Caco-2 (cell line): ENCODE data around the gene SHMT1. TPM values are rescaled to one million over a fixed set of nuclear protein-coding genes. Genes with fewer than 3 reads are reported as not detected.

Experiments used
- BruUV-seq: library from RNA; stranded (reverse); fragments of 400-500 nt; replicated peaks from 2 replicates; lab custom pipeline; 2021; lab: Mats Ljungman, UMichigan
- CTCF ChIA-PET: fragments of 300-600 bp; sonication (Branson Sonifier 250); formaldehyde crosslinking; loops from one replicate; lab custom pipeline; 2022; ENCODE audit warnings: antibody characterized with exemption; lab: Charles Lee
- POLR2A ChIA-PET: fragments of 300-600 bp; sonication (Branson Sonifier 250); formaldehyde crosslinking; loops from one replicate; lab custom pipeline; 2022; ENCODE audit warnings: antibody characterized with exemption; lab: Charles Lee
- DNase-seq, 2 experiments: peaks; one replicate each; pipeline versions ENCODE4 v3.0.0 to v3.0.0-alpha.2; 2020 to 2022
- H3K27me3 ChIP-seq: replicated peaks from 2 replicates; pipeline ENCODE4 v1.6.0; 2011; ENCODE audit warnings: low read length; ENCODE audit not compliant: control insufficient read depth, insufficient read depth
- H3K36me3 ChIP-seq: 2 replicates; pipeline ENCODE4 v1.5.1; 2011; ENCODE audit warnings: low read length; ENCODE audit not compliant: control insufficient read depth, insufficient read depth
- H3K4me1 ChIP-seq: fragments of 250-450 bp; sonication (Bioruptor Pico); 2 replicates; pipeline ENCODE4 v1.5.1; 2020; ENCODE audit warnings: mild to moderate bottlenecking
- H3K4me3 ChIP-seq: 2 replicates; pipeline ENCODE4 v1.5.1; 2011; ENCODE audit warnings: low read depth, mild to moderate bottlenecking, control low read depth, low read length
- H3K9me3 ChIP-seq: fragments of 250-450 bp; sonication (Bioruptor Pico); 2 replicates; pipeline ENCODE4 v1.5.1; 2020; ENCODE audit warnings: mild to moderate bottlenecking, moderate library complexity
- H3K27ac Mint-ChIP-seq: one replicate; pipeline ENCODE4 v1.8.0; 2022; ENCODE audit warnings: mixed read lengths; ENCODE audit not compliant: unreplicated experiment
- H3K27me3 Mint-ChIP-seq: one replicate; pipeline ENCODE4 v1.8.0; 2022; ENCODE audit warnings: mixed read lengths; ENCODE audit not compliant: insufficient read depth, unreplicated experiment
- H3K36me3 Mint-ChIP-seq: one replicate; pipeline ENCODE4 v1.8.0; 2022; ENCODE audit warnings: mild to moderate bottlenecking, mixed read lengths; ENCODE audit not compliant: insufficient read depth, unreplicated experiment
- H3K4me1 Mint-ChIP-seq: one replicate; pipeline ENCODE4 v1.8.0; 2022; ENCODE audit warnings: low read depth, mixed read lengths; ENCODE audit not compliant: unreplicated experiment
- H3K4me3 Mint-ChIP-seq: one replicate; pipeline ENCODE4 v1.8.0; 2022; ENCODE audit warnings: mild to moderate bottlenecking, moderate library complexity, mixed read lengths; ENCODE audit not compliant: unreplicated experiment
- H3K9me3 Mint-ChIP-seq: one replicate; pipeline ENCODE4 v1.8.0; 2022; ENCODE audit warnings: mixed read lengths; ENCODE audit not compliant: unreplicated experiment
- CTCF ChIP-seq, 2 experiments: fragments of 200-600 bp in 1 of 2; IDR thresholded peaks; 1 replicate in 1 of 2; 2 replicates in 1 of 2; pipeline versions ENCODE4 v1.5.1 to v1.8.0; 2011 to 2022; ENCODE audit warnings: antibody characterized with exemption in 1 of 2, control low read depth in 1 of 2, inconsistent platforms in 1 of 2, low read depth in 1 of 2, low read length in 1 of 2, mild to moderate bottlenecking in 1 of 2, moderate library complexity in 1 of 2; ENCODE audit not compliant: insufficient read depth in 1 of 2, severe bottlenecking in 1 of 2, unreplicated experiment in 1 of 2
- intact Hi-C: fragments of 100-400 bp; cut with micrococcal nuclease; formaldehyde crosslinking; loops from one replicate; pipeline ENCODE4 v1.10.0; 2022; ENCODE audit not compliant: unreplicated experiment
- total RNA-seq: library from RNA; stranded (reverse); gene quantifications from 2 replicates; pipeline ENCODE4 v1.2.3, GENCODE V29; 2022

Gene SHMT1
- total RNA-seq, 1 experiment from 2014 or later: 72.4 TPM

GRCh38 chr17:18326039-18326438 lies 37.3 kb downstream of the SHMT1 start:
- Mint-ChIP-seq H3K36me3 (peaks cover 78% of the 10 kb centered on the region), H3K27ac (no peak overlapping the region), H3K4me3 (no peak overlapping the region), H3K4me1 (no peaks in the 10 kb centered on the region), H3K9me3 (no peaks in the 10 kb centered on the region), H3K27me3 (no peaks in the 10 kb centered on the region)
- BruUV-seq: no TSS peak
- DNase-seq: no peak
- TF ChIP-seq CTCF (IDR thresholded peaks at IDR 0.05; ENCODE audit: insufficient read depth in 1 of 2, low read depth in 1 of 2, low read length in 1 of 2, severe bottlenecking in 1 of 2, unreplicated experiment in 1 of 2): no peak
- intact Hi-C loops: no loop called here
- ChIA-PET POLR2A (no interaction called here), CTCF (no interaction called here)
- H3K4me3 ChIP-seq: no peak overlapping the region
- H3K36me3 ChIP-seq: peaks cover 8% of the 10 kb centered on the region
- H3K27me3 ChIP-seq: no peaks in the 10 kb centered on the region
- no peaks in the 10 kb centered on the region for H3K4me1 ChIP-seq
- no peaks in the 10 kb centered on the region for H3K9me3 ChIP-seq

GRCh38 chr17:18324140-18325050 lies 39.0 kb downstream of the SHMT1 start:
- no peak overlapping the region for H3K27ac Mint-ChIP-seq
- no peaks in the 10 kb centered on the region for H3K4me1 Mint-ChIP-seq
- H3K9me3 Mint-ChIP-seq: no peaks in the 10 kb centered on the region
- H3K4me3 ChIP-seq: no peak overlapping the region
- H3K27me3 ChIP-seq: no peaks in the 10 kb centered on the region
- ChIA-PET CTCF (interaction anchor here (0.9 kb wide), 1 partner anchor 69 kb away, joined by 3 read pairs; no protein-coding TSS in a partner anchor), POLR2A (no interaction called here)
- H3K9me3 ChIP-seq: no peaks in the 10 kb centered on the region
- intact Hi-C loops: loop anchor here (2.0 kb wide), 1 partner anchor 76 kb away; no protein-coding TSS in a partner anchor
- no peak overlapping the region for H3K4me3 Mint-ChIP-seq
- H3K27me3 Mint-ChIP-seq: no peaks in the 10 kb centered on the region
- DNase-seq: no peak
- peaks cover 79% of the 10 kb centered on the region for H3K36me3 Mint-ChIP-seq
- peaks cover 9% of the 10 kb centered on the region for H3K36me3 ChIP-seq
- peak in 1 of 2 experiments; percentile 22 for TF ChIP-seq CTCF (IDR thresholded peaks at IDR 0.05; ENCODE audit: insufficient read depth in 1 of 2, low read depth in 1 of 2, low read length in 1 of 2, severe bottlenecking in 1 of 2, unreplicated experiment in 1 of 2)
- no TSS peak for BruUV-seq
- no peaks in the 10 kb centered on the region for H3K4me1 ChIP-seq

DNA sequence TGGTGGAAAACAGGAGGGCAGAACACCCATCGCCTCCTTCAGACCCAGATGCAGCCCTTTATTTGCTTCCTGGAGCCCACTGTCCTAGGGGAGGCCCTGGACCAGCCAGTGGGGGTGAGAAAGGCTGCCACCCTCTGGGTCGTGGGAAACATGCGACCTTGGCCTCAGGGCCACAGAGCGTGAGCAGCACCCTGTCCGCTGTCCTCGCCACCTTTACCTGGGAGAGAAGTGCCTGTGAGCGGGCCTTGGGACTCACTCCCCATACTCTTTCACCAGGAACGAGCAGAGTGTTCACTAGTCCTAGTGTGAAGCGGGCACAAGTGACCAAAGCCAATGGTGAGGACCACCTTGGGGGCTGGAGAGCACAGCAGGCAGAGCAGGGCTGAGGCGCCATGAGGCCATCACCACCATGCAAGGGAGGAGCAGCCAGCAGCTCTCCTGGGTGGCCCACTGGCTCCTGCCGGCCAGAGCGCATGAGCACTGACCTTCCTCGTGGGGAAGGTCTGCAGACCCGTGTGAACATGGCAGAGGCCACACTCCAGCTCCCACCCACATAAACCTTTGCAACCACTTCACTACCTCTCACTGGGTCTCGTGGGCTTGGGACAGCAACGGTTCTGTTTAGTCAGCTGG lies 39.7 kb downstream of the SHMT1 start:
- Mint-ChIP-seq H3K4me3 (no peak overlapping the region), H3K27me3 (no peaks in the 10 kb centered on the region), H3K27ac (no peak overlapping the region), H3K9me3 (no peaks in the 10 kb centered on the region), H3K4me1 (peaks cover 5% of the 10 kb centered on the region), H3K36me3 (peaks cover 75% of the 10 kb centered on the region)
- Histone ChIP-seq H3K27me3 (no peaks in the 10 kb centered on the region), H3K36me3 (peaks cover 9% of the 10 kb centered on the region), H3K9me3 (no peaks in the 10 kb centered on the region), H3K4me1 (no peaks in the 10 kb centered on the region), H3K4me3 (no peak overlapping the region)
- BruUV-seq: no TSS peak
- DNase-seq: no peak
- intact Hi-C loops: loop anchor here (2.0 kb wide), 1 partner anchor 75 kb away; no protein-coding TSS in a partner anchor
- CTCF ChIA-PET: no interaction called here
- TF ChIP-seq CTCF (IDR thresholded peaks at IDR 0.05; ENCODE audit: insufficient read depth in 1 of 2, low read depth in 1 of 2, low read length in 1 of 2, severe bottlenecking in 1 of 2, unreplicated experiment in 1 of 2): no peak
- POLR2A ChIA-PET: no interaction called here
